Measurements from ENCODE around the gene UNCX.
"Not testable (repeated sequence)": the region's sequence is repeated elsewhere in the genome, so short reads cannot be mapped to it uniquely, and the experiment has no call there.

The UNCX gene

GRCh38 chr7:1210321-1210978 lies 22.2 kb upstream of the UNCX start:
- TF ChIP-seq EZH2 (optimal IDR thresholded peaks at IDR 0.05; ENCODE audit: low read depth, low read length) = no peak
- TF ChIP-seq EZH2phosphoT487 (IDR thresholded peaks at IDR 0.05; ENCODE audit: low read length) = 0 out of 2 replicates have a peak, but pooled peaks have one; percentile 65
- TF ChIP-seq, protein P1, sequence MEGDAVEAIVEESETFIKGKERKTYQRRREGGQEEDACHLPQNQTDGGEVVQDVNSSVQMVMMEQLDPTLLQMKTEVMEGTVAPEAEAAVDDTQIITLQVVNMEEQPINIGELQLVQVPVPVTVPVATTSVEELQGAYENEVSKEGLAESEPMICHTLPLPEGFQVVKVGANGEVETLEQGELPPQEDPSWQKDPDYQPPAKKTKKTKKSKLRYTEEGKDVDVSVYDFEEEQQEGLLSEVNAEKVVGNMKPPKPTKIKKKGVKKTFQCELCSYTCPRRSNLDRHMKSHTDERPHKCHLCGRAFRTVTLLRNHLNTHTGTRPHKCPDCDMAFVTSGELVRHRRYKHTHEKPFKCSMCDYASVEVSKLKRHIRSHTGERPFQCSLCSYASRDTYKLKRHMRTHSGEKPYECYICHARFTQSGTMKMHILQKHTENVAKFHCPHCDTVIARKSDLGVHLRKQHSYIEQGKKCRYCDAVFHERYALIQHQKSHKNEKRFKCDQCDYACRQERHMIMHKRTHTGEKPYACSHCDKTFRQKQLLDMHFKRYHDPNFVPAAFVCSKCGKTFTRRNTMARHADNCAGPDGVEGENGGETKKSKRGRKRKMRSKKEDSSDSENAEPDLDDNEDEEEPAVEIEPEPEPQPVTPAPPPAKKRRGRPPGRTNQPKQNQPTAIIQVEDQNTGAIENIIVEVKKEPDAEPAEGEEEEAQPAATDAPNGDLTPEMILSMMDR (IDR thresholded peaks at IDR 0.05; ENCODE audit: low read length) = no peak
- Histone ChIP-seq H3K9me3 (replicated peaks; ENCODE audit: insufficient read depth, low read length) (no peaks in the 10 kb centered on the region), H3K9ac (ENCODE audit: low read length) (no peak overlapping the region), H3K4me3 (ENCODE audit: low read length) (no peak overlapping the region), H4K20me1 (ENCODE audit: insufficient read depth, low read length) (no peaks in the 10 kb centered on the region), H3K79me2 (ENCODE audit: low read length) (no peaks in the 10 kb centered on the region), H2AFZ (ENCODE audit: low read length) (no peak overlapping the region), H3K27me3 (replicated peaks; ENCODE audit: insufficient read depth, low read length) (peaks cover 90% of the 10 kb centered on the region), H3F3A (ENCODE audit: insufficient read depth, low read length) (no peaks in the 10 kb centered on the region), H3K4me2 (ENCODE audit: low read depth, low read length) (peak overlapping the region; percentile 15; the same call in 1 of the 2 replicates), H3K36me3 (replicated peaks; ENCODE audit: insufficient read depth, low read length) (no peaks in the 10 kb centered on the region), H3K4me1 (ENCODE audit: low read length) (no peaks in the 10 kb centered on the region), H3K27ac (ENCODE audit: low read length) (no peak overlapping the region), H3K9me2 (replicated peaks; ENCODE audit: insufficient read depth, low read length) (no peaks in the 10 kb centered on the region)
- no peak for DNase-seq

DNA sequence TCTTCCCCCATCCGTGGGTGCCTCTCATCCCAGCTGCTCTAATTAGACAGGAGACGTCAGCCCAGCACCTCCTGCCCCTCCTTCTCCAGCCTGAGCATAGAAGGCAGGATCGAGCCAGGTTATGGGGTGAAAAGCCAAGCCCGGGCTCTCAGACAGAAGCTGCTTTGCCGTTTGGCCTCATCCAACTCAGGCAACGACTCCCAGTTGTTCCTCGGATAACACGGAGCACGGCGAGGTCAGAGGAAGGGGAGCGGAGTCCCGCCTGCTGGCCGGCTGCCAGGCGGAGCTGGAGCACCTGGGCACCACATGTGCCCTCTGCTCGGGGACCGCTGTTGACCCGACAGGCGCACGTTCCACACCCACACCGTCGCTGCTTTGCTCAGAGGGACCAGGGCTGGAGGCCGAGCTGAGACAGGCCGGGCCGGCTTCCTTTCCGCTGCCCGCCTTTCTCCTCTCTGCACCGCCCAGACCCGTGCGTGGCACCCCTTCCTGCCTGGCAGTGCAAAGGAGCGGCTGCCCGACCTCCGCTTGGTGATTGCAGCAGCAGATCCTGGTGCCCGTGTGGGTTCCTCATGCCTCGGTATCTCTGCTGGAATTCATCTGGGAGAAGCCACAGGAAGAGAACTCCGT lies 21.6 kb upstream of the UNCX start:
- Histone ChIP-seq H2AFZ (ENCODE audit: low read length) (no peak overlapping the region), H3F3A (ENCODE audit: insufficient read depth, low read length) (no peaks in the 10 kb centered on the region), H3K9me2 (replicated peaks; ENCODE audit: insufficient read depth, low read length) (no peaks in the 10 kb centered on the region), H3K27ac (ENCODE audit: low read length) (no peak overlapping the region), H3K9me3 (replicated peaks; ENCODE audit: insufficient read depth, low read length) (no peaks in the 10 kb centered on the region), H3K79me2 (ENCODE audit: low read length) (no peaks in the 10 kb centered on the region), H3K36me3 (replicated peaks; ENCODE audit: insufficient read depth, low read length) (no peaks in the 10 kb centered on the region), H3K9ac (ENCODE audit: low read length) (no peak overlapping the region), H3K4me1 (ENCODE audit: low read length) (no peaks in the 10 kb centered on the region), H4K20me1 (ENCODE audit: insufficient read depth, low read length) (no peaks in the 10 kb centered on the region), H3K4me2 (ENCODE audit: low read depth, low read length) (peak overlapping the region; percentile 15; the same call in 1 of the 2 replicates), H3K4me3 (ENCODE audit: low read length) (no peak overlapping the region), H3K27me3 (replicated peaks; ENCODE audit: insufficient read depth, low read length) (peaks cover 91% of the 10 kb centered on the region)
- TF ChIP-seq, protein P1 (IDR thresholded peaks at IDR 0.05; ENCODE audit: low read length) = no peak
- TF ChIP-seq EZH2 (optimal IDR thresholded peaks at IDR 0.05; ENCODE audit: low read depth, low read length) (peak; percentile 90), EZH2phosphoT487 (IDR thresholded peaks at IDR 0.05; ENCODE audit: low read length) (no peak)
- DNase-seq = no peak

- no peak for DNase-seq
- H3K27me3 ChIP-seq (replicated peaks; ENCODE audit: insufficient read depth, low read length) = peaks cover 92% of the 10 kb centered on the region
- no peak overlapping the region for H3K9ac ChIP-seq (ENCODE audit: low read length)
- no peaks in the 10 kb centered on the region for H3F3A ChIP-seq (ENCODE audit: insufficient read depth, low read length)
- H3K9me3 ChIP-seq (replicated peaks; ENCODE audit: insufficient read depth, low read length) = no peaks in the 10 kb centered on the region
- H3K4me3 ChIP-seq (ENCODE audit: low read length) = no peak overlapping the region
- H3K36me3 ChIP-seq (replicated peaks; ENCODE audit: insufficient read depth, low read length) = no peaks in the 10 kb centered on the region
- no peak for TF ChIP-seq EZH2phosphoT487 (IDR thresholded peaks at IDR 0.05; ENCODE audit: low read length)
- TF ChIP-seq, protein P1 (IDR thresholded peaks at IDR 0.05; ENCODE audit: low read length) = no peak
- no peak for TF ChIP-seq EZH2 (optimal IDR thresholded peaks at IDR 0.05; ENCODE audit: low read depth, low read length)
- no peaks in the 10 kb centered on the region for H4K20me1 ChIP-seq (ENCODE audit: insufficient read depth, low read length)
- H3K4me2 ChIP-seq (ENCODE audit: low read depth, low read length) = peak overlapping the region; percentile 15; the same call in 1 of the 2 replicates
- H3K9me2 ChIP-seq (replicated peaks; ENCODE audit: insufficient read depth, low read length) = no peaks in the 10 kb centered on the region
- no peak overlapping the region for H2AFZ ChIP-seq (ENCODE audit: low read length)
- no peak overlapping the region for H3K27ac ChIP-seq (ENCODE audit: low read length)
- H3K79me2 ChIP-seq (ENCODE audit: low read length) = no peaks in the 10 kb centered on the region
- H3K4me1 ChIP-seq (ENCODE audit: low read length) = no peaks in the 10 kb centered on the region
These were observed 21.1 kb upstream of the UNCX start for GRCh38 chr7:1211611-1212010.

- H3K9ac ChIP-seq (ENCODE audit: low read length); H3F3A ChIP-seq (ENCODE audit: insufficient read depth, low read length); DNase-seq; H3K79me2 ChIP-seq (ENCODE audit: low read length); H3K4me3 ChIP-seq (ENCODE audit: low read length); H3K27ac ChIP-seq (ENCODE audit: low read length); H3K4me2 ChIP-seq (ENCODE audit: low read depth, low read length); H3K4me1 ChIP-seq (ENCODE audit: low read length); H3K9me2 ChIP-seq (replicated peaks; ENCODE audit: insufficient read depth, low read length); H2AFZ ChIP-seq (ENCODE audit: low read length); H3K36me3 ChIP-seq (replicated peaks; ENCODE audit: insufficient read depth, low read length); H3K9me3 ChIP-seq (replicated peaks; ENCODE audit: insufficient read depth, low read length); H4K20me1 ChIP-seq (ENCODE audit: insufficient read depth, low read length): not testable (repeated sequence)
- H3K27me3 ChIP-seq (replicated peaks; ENCODE audit: insufficient read depth, low read length) = peaks cover 92% of the 10 kb centered on the region
These were observed 20.6 kb upstream of the UNCX start for GRCh38 chr7:1212025-1212424.
